BLaER1 (cell line): Measurements from ENCODE around the gene KIAA1217.

Experiments used
- H3K27ac ChIP-seq: shearing (Covaris generic); formaldehyde crosslinking; 2 replicates; pipeline ENCODE4 v1.8.1; 2022
- H3K27me3 ChIP-seq: shearing (Covaris generic); formaldehyde crosslinking; 2 replicates; pipeline ENCODE4 v1.8.1; 2022
- H3K36me3 ChIP-seq: shearing (Covaris generic); formaldehyde crosslinking; 2 replicates; pipeline ENCODE4 v1.8.1; 2022
- H3K4me1 ChIP-seq: shearing (Covaris generic); formaldehyde crosslinking; 2 replicates; pipeline ENCODE4 v1.8.1; 2022
- H3K4me2 ChIP-seq: shearing (Covaris generic); formaldehyde crosslinking; 2 replicates; pipeline ENCODE4 v1.8.1; 2022
- H3K4me3 ChIP-seq: shearing (Covaris generic); formaldehyde crosslinking; 2 replicates; pipeline ENCODE4 v1.8.1; 2022
- H3K9ac ChIP-seq: shearing (Covaris generic); formaldehyde crosslinking; 2 replicates; pipeline ENCODE4 v1.8.1; 2022
- H3K9me3 ChIP-seq: shearing (Covaris generic); formaldehyde crosslinking; 2 replicates; pipeline ENCODE4 v1.8.1; 2022
- H4K20me1 ChIP-seq: shearing (Covaris generic); formaldehyde crosslinking; 2 replicates; pipeline ENCODE4 v1.8.1; 2022
- Cebpa-rat ChIP-seq: shearing (Covaris generic); IDR thresholded peaks from 2 replicates; pipeline ENCODE4 v1.8.1; 2022

KIAA1217 gene

GRCh38 chr10:24574161-24574560 lies 365.2 kb downstream of the KIAA1217 start:
- Histone ChIP-seq H4K20me1 (no peaks in the 10 kb centered on the region), H3K27ac (no peak overlapping the region), H3K27me3 (no peaks in the 10 kb centered on the region), H3K4me2 (no peak overlapping the region), H3K4me1 (no peaks in the 10 kb centered on the region), H3K4me3 (no peak overlapping the region), H3K9me3 (no peaks in the 10 kb centered on the region), H3K9ac (no peak overlapping the region), H3K36me3 (no peaks in the 10 kb centered on the region)
- TF ChIP-seq Cebpa-rat, result no peak

- TF ChIP-seq Cebpa-rat, result no peak
- H3K36me3 ChIP-seq, result no peaks in the 10 kb centered on the region
Measured at GRCh38 chr10:24574578-24575155, 365.7 kb downstream of the KIAA1217 start.

DNA sequence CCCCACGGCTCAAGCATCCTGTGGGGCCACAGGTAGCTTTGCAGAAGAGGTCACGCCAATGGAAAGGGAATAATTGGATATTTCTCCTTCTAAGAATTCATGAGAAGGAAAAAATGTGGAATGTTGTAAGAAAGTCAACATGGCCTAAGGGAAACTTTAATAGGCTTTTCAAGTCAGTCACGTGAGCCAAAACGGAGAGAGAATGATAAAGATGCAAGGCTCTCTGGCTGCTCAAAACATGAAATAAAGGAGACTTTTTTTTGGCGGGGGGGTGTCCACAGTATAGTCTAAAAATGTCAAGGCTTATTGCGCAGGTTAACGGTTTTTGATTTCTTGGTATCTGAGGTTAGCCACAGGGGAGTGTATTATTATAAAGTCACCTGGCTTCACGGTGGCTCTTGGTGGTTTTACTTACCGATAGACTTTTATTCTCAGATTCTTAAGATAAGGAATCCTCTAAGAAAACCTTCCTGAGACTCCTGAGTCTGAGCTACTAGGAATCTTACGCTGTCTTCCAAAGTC lies 366.6 kb downstream of the KIAA1217 start:
- 0 out of 2 replicates have a peak, but pooled peaks cover 6% of the 10 kb centered on the region for H3K4me1 ChIP-seq
- H3K27me3 ChIP-seq, result no peaks in the 10 kb centered on the region
- H3K4me2 ChIP-seq, result no peak overlapping the region
- H3K9ac ChIP-seq, result no peak overlapping the region
- H3K27ac ChIP-seq, result no peak overlapping the region
- no peaks in the 10 kb centered on the region for H3K9me3 ChIP-seq
- H4K20me1 ChIP-seq, result no peaks in the 10 kb centered on the region
- TF ChIP-seq Cebpa-rat, result no peak
- no peaks in the 10 kb centered on the region for H3K36me3 ChIP-seq
- H3K4me3 ChIP-seq, result no peak overlapping the region

More at GRCh38 chr10:24574578-24575155, 365.7 kb downstream of the KIAA1217 start:
- Histone ChIP-seq H3K4me2 (no peak overlapping the region), H3K27ac (no peak overlapping the region), H3K27me3 (no peaks in the 10 kb centered on the region), H3K4me3 (no peak overlapping the region), H4K20me1 (no peaks in the 10 kb centered on the region), H3K9me3 (no peaks in the 10 kb centered on the region), H3K4me1 (0 out of 2 replicates have a peak, but pooled peaks cover under 1% of the 10 kb centered on the region), H3K9ac (no peak overlapping the region)

DNA sequence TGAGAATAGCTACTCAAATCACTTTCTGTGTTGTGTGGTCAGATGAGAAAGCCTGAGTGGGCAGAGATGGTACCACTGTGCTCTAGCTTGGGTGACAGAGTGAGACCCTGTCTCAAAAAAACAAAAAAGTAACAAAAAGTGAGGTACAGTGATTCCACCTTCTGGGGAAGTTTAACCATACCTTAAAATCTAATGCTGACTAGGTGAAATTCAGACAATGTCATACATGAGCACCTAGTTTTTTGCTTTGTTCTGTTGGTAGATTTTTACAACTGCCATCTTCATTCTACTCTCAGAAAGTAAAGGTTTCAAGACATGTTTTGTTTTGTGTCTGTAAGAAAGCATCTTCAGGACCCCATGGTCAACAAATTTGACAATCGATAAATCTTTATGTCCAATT lies 370.5 kb downstream of the KIAA1217 start:
- no peak overlapping the region for H3K9ac ChIP-seq
- H3K9me3 ChIP-seq, result no peaks in the 10 kb centered on the region

GRCh38 chr10:24579906-24580305 lies 371.0 kb downstream of the KIAA1217 start:
- no peak for TF ChIP-seq Cebpa-rat
- H3K27ac ChIP-seq, result no peak overlapping the region
- no peak overlapping the region for H3K4me2 ChIP-seq
- peaks cover 3% of the 10 kb centered on the region; the same call in 1 of the 2 replicates for H3K36me3 ChIP-seq
- no peaks in the 10 kb centered on the region for H3K27me3 ChIP-seq
- H4K20me1 ChIP-seq, result no peaks in the 10 kb centered on the region
- H3K4me3 ChIP-seq, result no peak overlapping the region
- no peaks in the 10 kb centered on the region for H3K9me3 ChIP-seq
- H3K4me1 ChIP-seq, result 0 out of 2 replicates have a peak, but pooled peaks cover 6% of the 10 kb centered on the region
- H3K9ac ChIP-seq, result no peak overlapping the region

More for the DNA sequence above, 370.5 kb downstream of the KIAA1217 start:
- Histone ChIP-seq H3K4me1 (0 out of 2 replicates have a peak, but pooled peaks cover 6% of the 10 kb centered on the region), H3K4me2 (no peak overlapping the region), H3K36me3 (peaks cover 3% of the 10 kb centered on the region; the same call in 1 of the 2 replicates), H4K20me1 (no peaks in the 10 kb centered on the region), H3K27me3 (no peaks in the 10 kb centered on the region), H3K27ac (no peak overlapping the region), H3K4me3 (no peak overlapping the region)
- TF ChIP-seq Cebpa-rat, result no peak

DNA sequence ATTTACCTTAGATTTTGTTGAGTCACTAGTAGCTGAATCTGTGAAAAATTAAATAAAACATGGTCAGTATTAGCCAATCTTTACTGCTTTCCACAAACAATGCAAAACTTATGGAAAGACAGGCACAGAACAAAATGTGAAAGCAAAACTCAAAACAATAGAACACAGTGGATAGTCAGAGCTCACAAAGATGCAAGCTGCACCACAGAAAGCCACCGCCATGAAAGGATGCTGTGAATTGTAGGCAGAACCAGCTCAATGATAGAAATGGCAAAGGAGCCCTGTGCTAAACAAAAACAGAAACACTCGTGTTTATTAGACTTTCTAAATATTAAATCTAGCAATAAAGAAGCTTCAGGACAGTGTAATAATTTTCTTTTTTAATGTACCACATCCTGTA lies 380.3 kb downstream of the KIAA1217 start:
- Histone ChIP-seq H3K4me2 (no peak overlapping the region), H3K4me1 (no peaks in the 10 kb centered on the region), H4K20me1 (no peaks in the 10 kb centered on the region), H3K27ac (no peak overlapping the region), H3K4me3 (no peak overlapping the region), H3K27me3 (no peaks in the 10 kb centered on the region), H3K36me3 (peaks cover 66% of the 10 kb centered on the region), H3K9ac (no peak overlapping the region), H3K9me3 (no peaks in the 10 kb centered on the region)
- TF ChIP-seq Cebpa-rat, result no peak

DNA sequence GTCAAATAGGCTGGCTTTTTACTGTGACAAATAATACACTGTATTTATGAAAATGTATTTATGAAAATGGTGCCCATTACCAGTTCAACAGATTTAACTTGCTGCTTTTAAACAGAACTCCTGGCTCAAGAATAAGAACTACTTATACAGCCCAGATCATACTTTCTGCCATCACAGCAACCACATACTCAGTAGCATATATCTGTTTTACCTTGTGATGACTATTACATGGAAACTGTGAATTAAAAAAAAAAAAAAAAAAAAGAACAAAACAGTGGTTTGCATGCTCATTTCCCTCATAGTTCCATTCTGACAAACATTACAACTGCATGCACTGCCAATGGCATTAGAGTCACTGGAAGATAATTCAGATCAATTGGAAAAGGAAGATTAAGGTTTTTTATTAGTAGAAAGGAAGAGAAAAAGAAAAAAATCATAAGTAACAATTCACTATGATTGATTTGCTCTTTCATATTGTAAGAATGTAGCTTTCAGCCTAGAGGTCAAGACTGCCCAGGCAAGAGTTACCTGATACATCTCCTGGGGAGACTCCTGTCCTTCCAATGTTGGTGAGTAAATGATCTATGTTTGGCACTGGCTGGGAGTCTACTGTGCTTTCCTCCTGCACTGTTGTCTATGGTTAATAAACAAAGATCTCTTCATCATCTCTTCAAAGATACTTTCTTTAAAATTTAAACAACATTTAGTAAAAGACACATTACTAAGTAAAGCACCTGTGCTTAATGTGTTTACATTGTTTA lies 381.9 kb downstream of the KIAA1217 start:
- H3K36me3 ChIP-seq, result peaks cover 71% of the 10 kb centered on the region

GRCh38 chr10:24596217-24596930 lies 387.4 kb downstream of the KIAA1217 start:
- H3K27ac ChIP-seq, result no peak overlapping the region
- peaks cover 82% of the 10 kb centered on the region for H3K36me3 ChIP-seq
- H3K4me2 ChIP-seq, result no peak overlapping the region
- no peaks in the 10 kb centered on the region for H3K27me3 ChIP-seq
- TF ChIP-seq Cebpa-rat, result no peak
- H4K20me1 ChIP-seq, result no peaks in the 10 kb centered on the region
- no peaks in the 10 kb centered on the region for H3K4me1 ChIP-seq
- no peak overlapping the region for H3K9ac ChIP-seq
- no peak overlapping the region for H3K4me3 ChIP-seq
- H3K9me3 ChIP-seq, result no peaks in the 10 kb centered on the region

More for the DNA sequence above, 381.9 kb downstream of the KIAA1217 start:
- H3K4me3 ChIP-seq, result no peak overlapping the region
- H3K27me3 ChIP-seq, result no peaks in the 10 kb centered on the region
- H3K9ac ChIP-seq, result no peak overlapping the region
- no peaks in the 10 kb centered on the region for H3K4me1 ChIP-seq
- no peaks in the 10 kb centered on the region for H3K9me3 ChIP-seq
- H3K4me2 ChIP-seq, result no peak overlapping the region
- TF ChIP-seq Cebpa-rat, result no peak
- H4K20me1 ChIP-seq, result no peaks in the 10 kb centered on the region
- H3K27ac ChIP-seq, result no peak overlapping the region

- no peaks in the 10 kb centered on the region for H3K27me3 ChIP-seq
- no peak overlapping the region for H3K9ac ChIP-seq
- H3K4me1 ChIP-seq, result no peaks in the 10 kb centered on the region
- no peak overlapping the region for H3K4me3 ChIP-seq
- H3K36me3 ChIP-seq, result peaks cover 73% of the 10 kb centered on the region
- H3K27ac ChIP-seq, result no peak overlapping the region
- TF ChIP-seq Cebpa-rat, result no peak
- no peaks in the 10 kb centered on the region for H3K9me3 ChIP-seq
- no peak overlapping the region for H3K4me2 ChIP-seq
- no peaks in the 10 kb centered on the region for H4K20me1 ChIP-seq
Measured at GRCh38 chr10:24597426-24597825, 388.5 kb downstream of the KIAA1217 start.
